ENCODE results near the gene TIGD1.
"Not testable (repeated sequence)": the region's sequence is repeated elsewhere in the genome, so short reads cannot be mapped to it uniquely, and the experiment has no call there.

TIGD1 gene

GRCh38 chr2:232539298-232540231 lies 10.8 kb downstream of the TIGD1 start, which contains the start of gene CHRNG:
Gene CHRNG (plus strand): TSS chr2:232539692. CDS start chr2:232539748, 56 bp downstream.
- DNase-seq (ENCODE audit: low spot score): no peak

- DNase-seq (ENCODE audit: low spot score): no peak
These were observed 11.7 kb downstream of the TIGD1 start for GRCh38 chr2:232538671-232539070.

DNA sequence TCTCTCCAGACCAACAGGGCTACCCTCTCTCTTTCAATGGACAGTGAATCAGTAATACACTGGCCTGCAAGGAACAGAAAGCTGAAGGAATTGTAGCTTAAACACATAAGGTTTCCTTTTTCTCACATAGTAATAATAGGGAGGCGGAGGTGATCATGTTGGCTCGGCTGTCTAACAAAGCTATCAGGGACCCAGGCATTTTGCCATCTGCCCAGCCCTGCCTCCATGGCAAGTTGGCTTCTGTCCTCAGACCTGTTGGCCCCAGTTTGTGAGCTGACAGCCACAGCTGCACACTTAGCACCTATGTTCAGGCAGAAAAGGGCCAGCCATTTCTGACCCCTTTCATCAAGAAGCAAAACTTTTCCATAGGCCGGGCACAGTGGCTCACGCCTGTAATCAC lies 12.9 kb downstream of the TIGD1 start:
- DNase-seq (ENCODE audit: low spot score): no peak

- no peak for DNase-seq (ENCODE audit: low spot score)
These were observed 13.3 kb downstream of the TIGD1 start for GRCh38 chr2:232537079-232537478.

DNA sequence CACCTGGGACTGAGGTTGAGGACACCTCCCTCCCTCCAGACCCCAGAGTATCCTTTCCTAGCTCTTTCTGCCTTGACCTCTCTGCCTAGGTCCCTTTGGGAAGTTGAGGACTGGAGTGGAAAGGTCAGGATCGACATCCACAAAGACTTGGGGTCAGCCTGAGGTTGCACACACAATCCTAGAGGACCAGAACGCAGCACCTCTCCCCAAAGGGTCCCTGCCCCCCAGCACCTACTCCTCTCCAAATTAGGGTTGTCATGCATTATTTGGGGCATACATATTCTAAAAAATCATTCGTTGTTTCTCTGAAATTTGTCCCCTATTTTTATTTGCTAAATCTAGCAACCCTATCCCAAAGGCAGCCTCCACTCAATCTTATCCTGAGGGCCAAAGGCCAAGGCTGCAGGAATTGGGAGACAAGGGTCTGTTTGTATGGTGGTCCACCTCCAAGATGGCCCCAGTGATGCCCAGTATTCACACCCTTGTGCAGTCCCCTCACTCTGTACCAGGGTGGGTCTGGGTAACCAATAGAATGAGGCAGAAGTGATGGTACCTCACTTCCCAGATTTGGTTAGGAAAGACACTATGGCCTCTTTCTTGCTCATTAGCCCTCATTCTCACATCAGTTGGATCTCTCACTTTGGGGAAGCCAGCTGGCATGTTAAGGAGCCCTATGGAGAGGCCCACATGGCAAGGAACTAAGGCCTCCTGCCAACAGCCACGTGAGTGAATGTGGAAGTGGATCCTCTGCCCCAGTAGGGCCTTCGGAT lies 14.4 kb downstream of the TIGD1 start:
- DNase-seq (ENCODE audit: low spot score): no peak

GRCh38 chr2:232534940-232535651 lies 15.3 kb downstream of the TIGD1 start:
- DNase-seq (ENCODE audit: low spot score): no peak

DNA sequence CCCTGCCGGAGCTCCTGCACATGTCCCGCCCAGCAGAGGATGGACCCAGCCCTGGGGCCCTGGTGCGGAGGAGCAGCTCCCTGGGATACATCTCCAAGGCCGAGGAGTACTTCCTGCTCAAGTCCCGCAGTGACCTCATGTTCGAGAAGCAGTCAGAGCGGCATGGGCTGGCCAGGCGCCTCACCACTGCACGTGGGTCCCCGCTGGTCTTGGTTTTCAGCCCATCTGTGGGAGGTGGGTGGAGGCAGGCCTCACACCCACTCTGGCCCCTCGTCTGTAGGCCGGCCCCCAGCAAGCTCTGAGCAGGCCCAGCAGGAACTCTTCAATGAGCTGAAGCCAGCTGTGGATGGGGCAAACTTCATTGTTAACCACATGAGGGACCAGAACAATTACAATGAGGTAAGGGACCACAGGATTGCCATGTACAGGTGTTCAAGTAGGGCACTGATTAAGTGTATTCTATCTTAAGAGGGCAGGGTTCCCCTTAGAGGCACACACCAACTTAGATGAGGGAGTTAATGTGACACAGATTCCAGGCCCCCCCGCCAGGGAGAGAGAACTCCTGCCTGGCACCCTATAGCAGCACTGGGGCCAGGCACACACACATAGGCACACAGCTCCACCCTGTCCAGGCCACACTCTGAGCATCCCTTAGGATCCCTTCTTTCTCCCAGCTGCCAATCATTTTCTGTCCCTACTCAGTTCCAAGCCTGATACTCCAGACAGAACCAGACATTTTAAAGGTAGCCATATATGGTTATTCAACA lies 16.2 kb downstream of the TIGD1 start:
- DNase-seq (ENCODE audit: low spot score): no peak

DNA sequence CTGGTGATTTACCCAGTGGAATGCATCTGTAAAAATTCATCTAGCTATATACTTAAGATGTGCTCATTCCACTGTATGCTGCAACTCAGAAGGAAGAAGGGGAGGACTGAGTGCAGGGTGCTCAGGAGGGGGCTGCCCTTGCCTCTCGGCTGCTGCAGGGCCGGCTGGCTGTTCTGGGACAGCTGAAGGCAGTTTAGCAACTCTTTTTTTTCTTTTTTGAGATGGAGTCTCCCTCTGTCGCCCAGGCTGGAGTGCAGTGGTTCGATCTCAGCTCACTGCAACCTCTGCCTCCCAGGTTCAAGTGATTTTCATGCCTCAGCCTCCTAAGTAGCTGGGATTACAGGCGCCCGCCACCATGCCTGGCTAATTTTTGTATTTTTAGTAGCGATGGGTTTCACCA lies 17.5 kb downstream of the TIGD1 start:
- DNase-seq (ENCODE audit: low spot score): not testable (repeated sequence)

DNA sequence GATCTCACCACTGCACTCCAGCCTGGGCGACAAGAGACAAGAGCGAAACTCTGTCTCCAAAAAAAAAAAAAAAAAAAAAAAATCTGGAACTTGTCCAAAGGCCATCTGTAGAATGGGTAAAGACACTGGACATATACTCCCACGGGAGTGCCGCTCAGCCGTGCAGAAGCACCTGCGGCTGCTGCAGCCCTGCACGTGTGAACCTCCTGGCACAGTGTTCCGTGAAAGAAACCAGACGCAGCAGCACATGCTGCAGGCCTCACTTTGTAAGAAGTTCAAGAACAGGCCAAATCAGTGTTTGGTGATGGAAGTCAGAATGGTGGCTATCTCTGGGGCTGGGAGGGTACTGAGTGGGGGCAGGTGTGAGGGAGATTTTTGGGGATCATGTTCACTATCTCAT lies 17.9 kb downstream of the TIGD1 start:
- no peak for DNase-seq (ENCODE audit: low spot score)

DNA sequence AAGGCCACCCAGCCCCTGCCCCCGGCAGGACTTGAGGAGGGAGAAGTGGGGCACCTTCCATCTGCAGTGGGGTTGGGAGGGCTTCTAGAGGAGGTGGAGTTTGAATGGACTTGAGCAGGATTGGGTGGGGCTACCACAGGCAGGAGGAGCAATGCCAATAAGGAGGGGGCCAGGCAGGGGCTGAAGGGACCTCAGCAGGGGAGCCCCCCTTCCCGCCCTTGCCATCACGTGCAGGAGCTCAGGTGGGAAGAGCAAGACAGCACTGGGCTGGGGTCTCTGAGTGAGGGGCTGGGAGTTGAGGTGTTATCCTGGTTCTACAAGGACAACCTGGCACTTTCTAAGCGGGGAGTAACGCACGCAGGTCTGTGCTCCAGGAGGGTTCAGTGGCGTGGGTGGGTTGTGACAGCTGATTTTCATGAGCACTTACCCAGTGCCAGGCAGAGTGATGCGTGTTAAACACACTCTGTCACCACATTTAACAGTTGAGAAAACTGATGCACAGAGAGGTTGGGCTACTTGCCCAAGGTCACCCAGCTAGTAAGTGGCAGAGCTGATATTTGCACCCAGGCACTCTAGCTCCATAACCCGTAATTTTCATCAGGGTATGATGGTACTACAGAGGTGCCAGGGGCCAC lies 19.6 kb downstream of the TIGD1 start:
- DNase-seq (ENCODE audit: low spot score): no peak

GRCh38 chr2:232529806-232530547 lies 20.4 kb downstream of the TIGD1 start:
- no peak for DNase-seq (ENCODE audit: low spot score)

GRCh38 chr2:232528746-232529460 lies 21.5 kb downstream of the TIGD1 start:
- DNase-seq (ENCODE audit: low spot score): peak; percentile 31

DNA sequence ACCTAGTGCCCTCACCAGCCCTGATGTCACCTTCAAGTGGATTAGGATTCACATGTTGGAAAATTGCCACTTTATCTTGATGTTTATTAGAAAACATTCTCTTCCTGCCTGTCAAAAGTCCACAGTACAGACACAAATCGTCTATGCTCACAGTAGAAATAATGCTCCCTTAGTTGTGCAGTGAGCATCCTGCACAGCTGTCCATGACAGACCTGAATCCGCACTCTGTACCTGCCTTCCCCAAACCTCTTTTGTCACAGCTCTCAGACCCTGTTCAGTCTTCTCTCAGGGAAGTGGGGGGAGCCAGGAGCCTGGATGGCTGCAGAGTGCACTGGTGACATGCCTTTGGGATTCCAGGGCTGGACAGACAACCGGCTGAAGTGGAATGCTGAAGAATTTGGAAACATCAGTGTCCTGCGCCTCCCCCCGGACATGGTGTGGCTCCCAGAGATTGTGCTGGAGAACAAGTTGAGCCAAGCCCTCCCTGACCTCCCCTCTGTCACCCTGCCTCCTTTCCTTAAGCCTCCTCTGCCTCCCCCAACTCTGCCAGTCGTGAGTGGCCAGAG lies 22.4 kb downstream of the TIGD1 start:
- no peak for DNase-seq (ENCODE audit: low spot score)

- DNase-seq (ENCODE audit: low spot score): no peak
These were observed 23.9 kb downstream of the TIGD1 start for GRCh38 chr2:232526372-232526941.

DNA sequence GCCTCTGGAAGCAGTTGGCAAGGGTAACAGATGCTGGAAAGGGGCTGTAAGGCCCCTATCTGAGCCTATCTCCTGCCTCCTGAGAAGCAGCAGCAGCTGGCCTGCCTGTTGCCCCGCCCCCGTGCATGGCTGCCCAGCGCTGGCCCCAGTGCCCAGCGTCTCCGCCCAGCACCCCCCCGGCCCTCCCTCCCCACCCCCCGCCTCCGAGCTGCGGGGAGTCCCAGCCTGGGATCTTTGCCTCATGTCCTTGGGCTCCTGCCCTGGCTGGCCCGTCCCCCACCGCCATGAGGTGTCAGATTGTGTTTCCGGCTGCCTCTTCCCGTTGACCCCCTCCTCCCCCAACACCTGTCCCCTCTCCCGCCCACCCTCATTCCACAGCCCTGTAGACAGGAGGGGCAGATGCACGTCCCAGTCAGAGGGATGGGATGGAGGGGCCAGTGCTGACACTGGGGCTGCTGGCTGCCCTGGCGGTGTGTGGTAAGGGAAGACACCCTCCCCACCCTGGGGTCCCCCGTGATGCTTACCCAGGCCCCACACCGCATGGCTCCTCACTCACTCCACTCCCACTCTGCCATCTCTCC lies 24.5 kb downstream of the TIGD1 start, which contains the start of gene CHRND:
TSS of gene CHRND (plus strand) at position 370 of the 581 bp plus-strand sequence. CDS start at position 426, 56 bp downstream.
- DNase-seq (ENCODE audit: low spot score): peak; percentile 33

GRCh38 chr2:232525199-232525598 lies 25.2 kb downstream of the TIGD1 start:
- no peak for DNase-seq (ENCODE audit: low spot score)

GRCh38 chr2:232524771-232525170 lies 25.6 kb downstream of the TIGD1 start:
- DNase-seq (ENCODE audit: low spot score): no peak

All from AG08395 (cell line).